Lung (tissue), 12 donors: ENCODE data around the gene NAV2. TPM values are rescaled to one million over a fixed set of nuclear protein-coding genes. Genes with fewer than 3 reads are reported as not detected.

Source experiments
- ATAC-seq: fragments of 200-7000 bp; cut with Tn5 transposase; one replicate; pipeline ENCODE4 v1.9.1; 2020; ENCODE audit warnings: moderate number of reproducible peaks; ENCODE audit not compliant: insufficient read depth, low FRiP score
- DNase-seq, 3 donors: peaks; one replicate each; pipeline ENCODE4 v3.0.0-alpha.2; 2013 to 2017
- H3K27ac ChIP-seq, 2 donors: one replicate each; pipeline ENCODE4 v1.5.1; 2013; ENCODE audit warnings: mild to moderate bottlenecking in 2 of 2, moderate library complexity in 2 of 2, control low read depth in 1 of 2, inconsistent platforms in 1 of 2, low read depth in 1 of 2, low read length in 1 of 2
- H3K27me3 ChIP-seq, 3 donors: one replicate each; pipeline ENCODE4 v1.5.1; 2013; ENCODE audit warnings: low read length in 2 of 3; ENCODE audit not compliant: control insufficient read depth in 3 of 3, insufficient read depth in 3 of 3
- H3K36me3 ChIP-seq, 4 donors: one replicate each; pipeline ENCODE4 v1.5.1; 2013; ENCODE audit warnings: low read length in 4 of 4, mild to moderate bottlenecking in 1 of 4, moderate library complexity in 1 of 4; ENCODE audit not compliant: control insufficient read depth in 4 of 4, insufficient read depth in 4 of 4
- H3K4me1 ChIP-seq, 5 donors: one replicate each; pipeline ENCODE4 v1.5.1; 2013; ENCODE audit warnings: low read length in 5 of 5, mild to moderate bottlenecking in 2 of 5, moderate library complexity in 1 of 5; ENCODE audit not compliant: control insufficient read depth in 5 of 5, insufficient read depth in 5 of 5
- H3K4me3 ChIP-seq: one replicate; pipeline ENCODE4 v1.5.1; 2013; ENCODE audit warnings: mild to moderate bottlenecking, control low read depth, moderate library complexity
- H3K9ac ChIP-seq, 2 donors: one replicate each; pipeline ENCODE4 v1.5.1; 2013; ENCODE audit warnings: low read length in 2 of 2, control low read depth in 1 of 2; ENCODE audit not compliant: insufficient read depth in 1 of 2
- H3K9me3 ChIP-seq, 4 donors: one replicate each; pipeline ENCODE4 v1.5.1; 2013; ENCODE audit warnings: low read length in 3 of 4, mild to moderate bottlenecking in 1 of 4, moderate library complexity in 1 of 4; ENCODE audit not compliant: control insufficient read depth in 4 of 4, insufficient read depth in 3 of 4
- CTCF ChIP-seq: IDR thresholded peaks from 2 replicates; pipeline ENCODE4 v1.5.1; 2012; ENCODE audit warnings: mild to moderate bottlenecking; ENCODE audit errors: control extremely low read depth, extremely low read depth
- WGBS, 2 donors: extraction: QIAGEN DNeasy Blood & Tissue Kit; methylation state at CpG; one replicate each; pipeline ENCODE4 v1.1.7; 2013; 5-methylcytosine and 5-hydroxymethylcytosine counted together
- polyA plus RNA-seq, 2 donors: library from polyadenylated mRNA; stranded (reverse); fragments of 200-250 nt; gene quantifications; one replicate each; pipeline ENCODE4 v1.2.1, GENCODE V29; 2013
- total RNA-seq, 2 donors: library from RNA; depleted of rRNA in 1 of 2; stranded (reverse); fragments of >200 nt in 1 of 2; gene quantifications; one replicate each; pipeline ENCODE4 v1.2.1, GENCODE V29; 2014 to 2021
- donor health status: control.
- donor health status: control.
- donor health status: Bipolar disorder and iron deficiency.
- donor health status: healthy.
- donor health status: DM: yes; HTN: yes; CAD: no.

The NAV2 gene
- total and polyA plus RNA-seq, 4 donors = 6.8 to 47.9 (median 20.2) TPM

- Histone ChIP-seq H3K27me3 (no peaks in the 10 kb centered on the region), H3K4me1 (peaks cover 4 to 20% (median 7%) of the 10 kb centered on the region in 5 donors), H3K36me3 (peaks cover 0 to 9% (median 3%) of the 10 kb centered on the region in 4 donors), H3K9ac (no peak overlapping the region), H3K4me3 (no peak overlapping the region), H3K9me3 (no peaks in the 10 kb centered on the region), H3K27ac (no peak overlapping the region)
- no peak for TF ChIP-seq CTCF
- ATAC-seq = no peak
- DNase-seq = no peak
- 83 to 87% methylated on average over 2 of the region's 2 CpGs for WGBS, 2 donors
These were observed 156.8 kb downstream of the NAV2 start for GRCh38 chr11:19869466-19869865.

- H3K4me1 ChIP-seq = peaks cover 0 to 19% (median 5%) of the 10 kb centered on the region in 5 donors
- WGBS, 2 donors = 77 to 78% methylated on average over 9 of the region's 9 CpGs
- no peaks in the 10 kb centered on the region for H3K27me3 ChIP-seq
- no peak overlapping the region for H3K9ac ChIP-seq
- H3K9me3 ChIP-seq = no peaks in the 10 kb centered on the region
- no peak overlapping the region for H3K27ac ChIP-seq
- DNase-seq (no peak), ATAC-seq (no peak)
- TF ChIP-seq CTCF = no peak
- peaks cover 0 to 9% (median 3%) of the 10 kb centered on the region in 4 donors for H3K36me3 ChIP-seq
- H3K4me3 ChIP-seq = no peak overlapping the region
These were observed 157.4 kb downstream of the NAV2 start for GRCh38 chr11:19869946-19870589.

- H3K9me3 ChIP-seq = no peaks in the 10 kb centered on the region
- no peak for ATAC-seq
- no peak overlapping the region for H3K4me3 ChIP-seq
- H3K27ac ChIP-seq = no peak overlapping the region
- H3K36me3 ChIP-seq = peaks cover 0 to 9% (median 3%) of the 10 kb centered on the region in 4 donors
- TF ChIP-seq CTCF = no peak
- peaks cover 0 to 16% (median 5%) of the 10 kb centered on the region in 5 donors for H3K4me1 ChIP-seq
- no peak overlapping the region for H3K9ac ChIP-seq
- no peak for DNase-seq
- H3K27me3 ChIP-seq = no peaks in the 10 kb centered on the region
- 80 to 82% methylated on average over 8 of the region's 8 CpGs for WGBS, 2 donors
These were observed 158.9 kb downstream of the NAV2 start for GRCh38 chr11:19871531-19871930.
